IMR-90 (cell line): ENCODE data around the gene BCDIN3D.

Experiments
- CEBPB ChIP-seq: IDR thresholded peaks from 2 replicates; pipeline ENCODE4 v1.6.1; 2012; ENCODE audit warnings: low read depth, low read length, improper control_type of control experiment
- FOS ChIP-seq: fragments of 150-350 bp; IDR thresholded peaks from 2 replicates; pipeline ENCODE4 v1.6.1; 2016; ENCODE audit warnings: low read depth, low read length
- MAZ ChIP-seq: IDR thresholded peaks from 2 replicates; pipeline ENCODE4 v1.6.1; 2012; ENCODE audit warnings: low read depth, mild to moderate bottlenecking, low read length, improper control_type of control experiment, moderate library complexity, borderline replicate concordance
- MXI1 ChIP-seq: IDR thresholded peaks from 2 replicates; pipeline ENCODE4 v1.6.1; 2012; ENCODE audit warnings: low read depth, mild to moderate bottlenecking, low read length, moderate library complexity, borderline replicate concordance
- POLR2A ChIP-seq: IDR thresholded peaks from 2 replicates; pipeline ENCODE4 v1.6.1; 2012; ENCODE audit warnings: mild to moderate bottlenecking, low read depth, low read length
- RAD21 ChIP-seq: IDR thresholded peaks from 2 replicates; pipeline ENCODE4 v1.6.1; 2012; ENCODE audit warnings: low read length, improper control_type of control experiment
- SMC3 ChIP-seq: fragments of 150-350 bp; IDR thresholded peaks from 2 replicates; pipeline ENCODE4 v1.6.1; 2016; ENCODE audit warnings: low read depth, mild to moderate bottlenecking, antibody characterized with exemption, low read length, moderate library complexity
- TF ChIP-seq, protein P1 (sequence below): conservative IDR thresholded peaks from 2 replicates; pipeline ENCODE4 v1.5.1; 2012; ENCODE audit warnings: mild to moderate bottlenecking, low read depth, low read length, improper control_type of control experiment
- TF ChIP-seq, protein P2 (sequence below): fragments of 150-350 bp; IDR thresholded peaks from 2 replicates; pipeline ENCODE4 v1.6.1; 2017; ENCODE audit warnings: mild to moderate bottlenecking, antibody characterized with exemption, low read length, low read depth

DNA sequence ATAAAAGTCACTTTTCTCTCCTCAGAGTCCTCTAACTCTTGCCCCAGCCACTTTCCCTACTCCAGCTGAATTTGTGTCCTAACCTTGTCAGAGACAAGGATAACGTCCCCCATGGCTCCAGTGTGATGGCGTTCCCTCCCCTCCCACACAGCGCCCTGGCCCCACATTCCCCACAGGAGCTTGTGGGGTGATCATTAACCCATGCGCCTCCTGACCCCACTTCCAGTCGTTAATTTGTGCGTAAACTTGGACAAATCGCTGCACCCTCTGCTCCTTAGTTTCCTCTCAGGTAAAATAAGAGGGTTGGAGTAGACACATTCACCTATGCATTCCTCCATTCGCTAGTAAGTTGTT is 22.9 kb upstream of the BCDIN3D start:
- TF ChIP-seq, protein P1, sequence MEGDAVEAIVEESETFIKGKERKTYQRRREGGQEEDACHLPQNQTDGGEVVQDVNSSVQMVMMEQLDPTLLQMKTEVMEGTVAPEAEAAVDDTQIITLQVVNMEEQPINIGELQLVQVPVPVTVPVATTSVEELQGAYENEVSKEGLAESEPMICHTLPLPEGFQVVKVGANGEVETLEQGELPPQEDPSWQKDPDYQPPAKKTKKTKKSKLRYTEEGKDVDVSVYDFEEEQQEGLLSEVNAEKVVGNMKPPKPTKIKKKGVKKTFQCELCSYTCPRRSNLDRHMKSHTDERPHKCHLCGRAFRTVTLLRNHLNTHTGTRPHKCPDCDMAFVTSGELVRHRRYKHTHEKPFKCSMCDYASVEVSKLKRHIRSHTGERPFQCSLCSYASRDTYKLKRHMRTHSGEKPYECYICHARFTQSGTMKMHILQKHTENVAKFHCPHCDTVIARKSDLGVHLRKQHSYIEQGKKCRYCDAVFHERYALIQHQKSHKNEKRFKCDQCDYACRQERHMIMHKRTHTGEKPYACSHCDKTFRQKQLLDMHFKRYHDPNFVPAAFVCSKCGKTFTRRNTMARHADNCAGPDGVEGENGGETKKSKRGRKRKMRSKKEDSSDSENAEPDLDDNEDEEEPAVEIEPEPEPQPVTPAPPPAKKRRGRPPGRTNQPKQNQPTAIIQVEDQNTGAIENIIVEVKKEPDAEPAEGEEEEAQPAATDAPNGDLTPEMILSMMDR: no peak
- no peak for TF ChIP-seq CEBPB
- TF ChIP-seq, protein P2, sequence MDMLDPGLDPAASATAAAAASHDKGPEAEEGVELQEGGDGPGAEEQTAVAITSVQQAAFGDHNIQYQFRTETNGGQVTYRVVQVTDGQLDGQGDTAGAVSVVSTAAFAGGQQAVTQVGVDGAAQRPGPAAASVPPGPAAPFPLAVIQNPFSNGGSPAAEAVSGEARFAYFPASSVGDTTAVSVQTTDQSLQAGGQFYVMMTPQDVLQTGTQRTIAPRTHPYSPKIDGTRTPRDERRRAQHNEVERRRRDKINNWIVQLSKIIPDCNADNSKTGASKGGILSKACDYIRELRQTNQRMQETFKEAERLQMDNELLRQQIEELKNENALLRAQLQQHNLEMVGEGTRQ: no peak
- TF ChIP-seq POLR2A: no peak
- no peak for TF ChIP-seq FOS
- no peak for TF ChIP-seq RAD21
- TF ChIP-seq MAZ: no peak
- no peak for TF ChIP-seq SMC3
- no peak for TF ChIP-seq MXI1
